Measurements from ENCODE around the gene GRB10. TPM values are rescaled to one million over a fixed set of nuclear protein-coding genes. Genes with fewer than 3 reads are reported as not detected.

Gene GRB10
- total and polyA plus RNA-seq, 4 donors = 10.7 to 53.1 (median 17.5) TPM

- H3K36me3 ChIP-seq (ENCODE audit: control insufficient read depth in 4 of 4, insufficient read depth in 3 of 4, low read depth in 1 of 4, low read length in 3 of 4) = peaks cover 0 to 7% (median 2%) of the 10 kb centered on the region in 4 donors
- no peak overlapping the region for H3K27ac ChIP-seq (ENCODE audit: low read depth in 1 of 2, low read length in 2 of 2)
- H3K9ac ChIP-seq (ENCODE audit: low read depth in 1 of 2, low read length in 2 of 2) = no peak overlapping the region
- no peak for DNase-seq (ENCODE audit: low spot score)
- H3K4me1 ChIP-seq (ENCODE audit: control insufficient read depth in 4 of 4, insufficient read depth in 4 of 4, low read length in 3 of 4) = no peaks in the 10 kb centered on the region
- H3K4me3 ChIP-seq (ENCODE audit: low read depth in 1 of 3, low read length in 3 of 3) = no peak overlapping the region
- no peaks in the 10 kb centered on the region for H3K9me3 ChIP-seq (ENCODE audit: control insufficient read depth in 4 of 4, low read length in 3 of 4)
- no peak for TF ChIP-seq RAD21 (IDR thresholded peaks at IDR 0.05)
- TF ChIP-seq YY1 (IDR thresholded peaks at IDR 0.05) = no peak
- no peak for TF ChIP-seq REST (IDR thresholded peaks at IDR 0.05)
- no peak for TF ChIP-seq CTCF (IDR thresholded peaks at IDR 0.05; ENCODE audit: low read depth, low read length, missing input control)
- no peak for TF ChIP-seq EGR1 (IDR thresholded peaks at IDR 0.05; ENCODE audit: low read depth in 2 of 2)
- TF ChIP-seq SP1 (IDR thresholded peaks at IDR 0.05) = no peak
- no peak for TF ChIP-seq TAF1 (conservative IDR thresholded peaks at IDR 0.05)
- no peak for TF ChIP-seq RXRA (IDR thresholded peaks at IDR 0.05)
- TF ChIP-seq HNF4G (IDR thresholded peaks at IDR 0.05) = no peak
- no peak for TF ChIP-seq NR2F2 (IDR thresholded peaks at IDR 0.05)
- no peak for TF ChIP-seq FOXA2 (IDR thresholded peaks at IDR 0.05)
- no peak for TF ChIP-seq FOXA1 (IDR thresholded peaks at IDR 0.05)
- TF ChIP-seq ZBTB33 (IDR thresholded peaks at IDR 0.05) = no peak
- no peak for TF ChIP-seq HNF4A (conservative IDR thresholded peaks at IDR 0.05)
- no peak for TF ChIP-seq JUND (IDR thresholded peaks at IDR 0.05)
- TF ChIP-seq MAX (IDR thresholded peaks at IDR 0.05) = no peak
- TF ChIP-seq ATF3 (IDR thresholded peaks at IDR 0.05) = no peak
- TF ChIP-seq GABPA (IDR thresholded peaks at IDR 0.05 in 1 of 2, conservative IDR thresholded peaks at IDR 0.05 in 1 of 2) = no peak
- no peaks in the 10 kb centered on the region for H3K27me3 ChIP-seq (ENCODE audit: control insufficient read depth in 4 of 4, insufficient read depth in 4 of 4, low read length in 3 of 4)
These were observed 137.5 kb downstream of the GRB10 start for GRCh38 chr7:50645186-50645585.
